GM21423 (cell line): ENCODE results near the gene MAGOH.
A peak's percentile ranks its signal among the peaks of the same experiment; 100 is the strongest.
"Not testable (repeated sequence)": the region's sequence is repeated elsewhere in the genome, so short reads cannot be mapped to it uniquely, and the experiment has no call there.

ENCODE experiments used
- ATAC-seq: cut with Tn5 transposase; IDR thresholded peaks from one replicate; pipeline ENCODE4 v1.9.1; 2021; ENCODE audit warnings: mild to moderate bottlenecking, moderate library complexity; ENCODE audit not compliant: unreplicated experiment

MAGOH gene

GRCh38 chr1:53241828-53242227 is 3.5 kb upstream of the MAGOH start:
- ATAC-seq = no peak

GRCh38 chr1:53237638-53238037 is 680 bp downstream of the MAGOH start:
- no peak for ATAC-seq

- no peak for ATAC-seq
Measured at GRCh38 chr1:53220962-53221286, 17.4 kb downstream of the MAGOH start.

GRCh38 chr1:53220171-53220961 is 18.0 kb downstream of the MAGOH start, which contains the start of gene CZIB:
TSS of gene CZIB (minus strand) at chr1:53220634. CDS start at chr1:53220575, 59 bp downstream.
- ATAC-seq = peak; percentile 93

GRCh38 chr1:53219711-53220110 is 18.6 kb downstream of the MAGOH start:
- no peak for ATAC-seq

GRCh38 chr1:53218201-53218600 is 20.1 kb downstream of the MAGOH start:
- ATAC-seq = no peak

GRCh38 chr1:53214376-53214940 is 23.9 kb downstream of the MAGOH start:
- no peak for ATAC-seq

- ATAC-seq = no peak
Measured at GRCh38 chr1:53210954-53211353, 27.4 kb downstream of the MAGOH start.

- ATAC-seq = no peak
Measured at GRCh38 chr1:53210352-53210751, 28.0 kb downstream of the MAGOH start.

- ATAC-seq = no peak
Measured at GRCh38 chr1:53207726-53208125, 30.6 kb downstream of the MAGOH start.

GRCh38 chr1:53206735-53207379 is 31.5 kb downstream of the MAGOH start:
- no peak for ATAC-seq

GRCh38 chr1:53206083-53206685 is 32.1 kb downstream of the MAGOH start:
- ATAC-seq = not testable (repeated sequence)

- ATAC-seq = not testable (repeated sequence)
Measured at GRCh38 chr1:53205496-53205895, 32.8 kb downstream of the MAGOH start.

GRCh38 chr1:53203466-53203865 is 34.9 kb downstream of the MAGOH start:
- no peak for ATAC-seq

GRCh38 chr1:53198241-53198651 is 40.1 kb downstream of the MAGOH start:
- no peak for ATAC-seq

GRCh38 chr1:53197291-53198200 is 40.8 kb downstream of the MAGOH start:
- no peak for ATAC-seq

- ATAC-seq = peak; percentile 98
Measured at GRCh38 chr1:53196485-53197290, 41.6 kb downstream of the MAGOH start, which contains the start of gene CPT2. TSS of gene CPT2 (plus strand) at chr1:53196824. CDS start at chr1:53196944, 120 bp downstream.

GRCh38 chr1:53196017-53196484 is 42.3 kb downstream of the MAGOH start:
- peak; percentile 11 for ATAC-seq

- no peak for ATAC-seq
Measured at GRCh38 chr1:53195246-53196016, 42.9 kb downstream of the MAGOH start.
